Osteoblast (primary cell): ENCODE results near the gene JAK1. TPM values are rescaled to one million over a fixed set of nuclear protein-coding genes. Genes with fewer than 3 reads are reported as not detected.

Experiments used
- DNase-seq: peaks from one replicate; pipeline ENCODE4 v3.0.0; 2011; ENCODE audit warnings: low spot score, mixed read lengths; ENCODE audit not compliant: insufficient read length; ENCODE audit errors: missing footprints
- H2AFZ ChIP-seq: 2 replicates; pipeline ENCODE4 v1.6.0; 2011; ENCODE audit warnings: mild to moderate bottlenecking, low read length
- H3K27ac ChIP-seq: 2 replicates; pipeline ENCODE4 v1.5.1; 2011; ENCODE audit warnings: mild to moderate bottlenecking, low read depth, low read length, moderate library complexity
- H3K27me3 ChIP-seq: 2 replicates; pipeline ENCODE4 v1.6.0; 2012; ENCODE audit warnings: mild to moderate bottlenecking, control low read depth, inconsistent platforms, low read length, moderate library complexity; ENCODE audit not compliant: insufficient read depth
- H3K36me3 ChIP-seq: 2 replicates; pipeline ENCODE4 v1.5.1; 2011; ENCODE audit warnings: mild to moderate bottlenecking, low read length, control low read depth, moderate library complexity; ENCODE audit not compliant: insufficient read depth
- H3K4me1 ChIP-seq: 2 replicates; pipeline ENCODE4 v1.5.1; 2011; ENCODE audit warnings: mild to moderate bottlenecking, low read length, control low read depth, moderate library complexity; ENCODE audit not compliant: insufficient read depth
- H3K4me2 ChIP-seq: 2 replicates; pipeline ENCODE4 v1.6.0; 2011; ENCODE audit warnings: mild to moderate bottlenecking, low read length; ENCODE audit not compliant: insufficient read depth
- H3K4me3 ChIP-seq: fragments of 200-600 bp; sonication (generic); 3 replicates; pipeline ENCODE4 v1.5.1; 2012; ENCODE audit warnings: mild to moderate bottlenecking, low read length, inconsistent platforms; ENCODE audit not compliant: insufficient read depth
- H3K79me2 ChIP-seq: 2 replicates; pipeline ENCODE4 v1.6.0; 2012; ENCODE audit warnings: mild to moderate bottlenecking, low read length, control low read depth, inconsistent platforms; ENCODE audit not compliant: insufficient read depth
- H3K9me3 ChIP-seq: 2 replicates; pipeline ENCODE4 v1.5.1; 2011; ENCODE audit warnings: low read depth, low read length, control low read depth
- H4K20me1 ChIP-seq: 2 replicates; pipeline ENCODE4 v1.6.0; 2012; ENCODE audit warnings: mild to moderate bottlenecking, low read length, control low read depth; ENCODE audit not compliant: insufficient read depth
- total RNA-seq: library from RNA; depleted of rRNA; stranded (reverse); fragments of >200 nt; gene quantifications from 2 replicates; pipeline ENCODE4 v1.2.3, GENCODE V29; 2012
- TF ChIP-seq, protein P1 (sequence below): IDR thresholded peaks from 2 replicates; pipeline ENCODE4 v1.5.1; 2011; ENCODE audit warnings: mild to moderate bottlenecking, low read depth, low read length, moderate library complexity; ENCODE audit errors: extremely low read depth

JAK1 gene
- total RNA-seq, 1 donor: 197 TPM

DNA sequence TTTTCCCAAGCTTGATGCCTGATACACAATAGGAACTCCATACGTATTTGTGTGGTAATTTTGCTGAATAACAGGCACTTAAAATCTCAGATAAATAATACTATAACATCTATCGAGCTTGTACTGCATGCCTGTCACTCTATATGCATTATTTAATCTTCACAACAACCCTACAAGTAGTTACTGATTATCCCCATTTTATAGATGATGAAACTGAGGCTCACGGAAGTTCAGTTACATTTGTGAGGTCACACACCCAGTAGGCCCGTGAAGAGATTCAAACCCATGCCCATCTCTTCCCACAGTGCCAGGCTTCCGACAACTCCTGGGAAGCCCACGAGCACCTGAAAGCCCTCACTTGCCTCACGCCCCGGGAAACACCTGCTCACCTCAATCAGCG, 122.7 kb downstream of the JAK1 start:
- Histone ChIP-seq H3K9me3 (no peaks in the 10 kb centered on the region), H3K79me2 (no peaks in the 10 kb centered on the region), H3K4me3 (no peak overlapping the region), H3K36me3 (peaks cover 56% of the 10 kb centered on the region), H4K20me1 (no peaks in the 10 kb centered on the region), H2AFZ (no peak overlapping the region), H3K27ac (no peak overlapping the region), H3K27me3 (no peaks in the 10 kb centered on the region), H3K4me1 (no peaks in the 10 kb centered on the region), H3K4me2 (no peak overlapping the region)
- DNase-seq: no peak
- TF ChIP-seq, protein P1, sequence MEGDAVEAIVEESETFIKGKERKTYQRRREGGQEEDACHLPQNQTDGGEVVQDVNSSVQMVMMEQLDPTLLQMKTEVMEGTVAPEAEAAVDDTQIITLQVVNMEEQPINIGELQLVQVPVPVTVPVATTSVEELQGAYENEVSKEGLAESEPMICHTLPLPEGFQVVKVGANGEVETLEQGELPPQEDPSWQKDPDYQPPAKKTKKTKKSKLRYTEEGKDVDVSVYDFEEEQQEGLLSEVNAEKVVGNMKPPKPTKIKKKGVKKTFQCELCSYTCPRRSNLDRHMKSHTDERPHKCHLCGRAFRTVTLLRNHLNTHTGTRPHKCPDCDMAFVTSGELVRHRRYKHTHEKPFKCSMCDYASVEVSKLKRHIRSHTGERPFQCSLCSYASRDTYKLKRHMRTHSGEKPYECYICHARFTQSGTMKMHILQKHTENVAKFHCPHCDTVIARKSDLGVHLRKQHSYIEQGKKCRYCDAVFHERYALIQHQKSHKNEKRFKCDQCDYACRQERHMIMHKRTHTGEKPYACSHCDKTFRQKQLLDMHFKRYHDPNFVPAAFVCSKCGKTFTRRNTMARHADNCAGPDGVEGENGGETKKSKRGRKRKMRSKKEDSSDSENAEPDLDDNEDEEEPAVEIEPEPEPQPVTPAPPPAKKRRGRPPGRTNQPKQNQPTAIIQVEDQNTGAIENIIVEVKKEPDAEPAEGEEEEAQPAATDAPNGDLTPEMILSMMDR: no peak

DNA sequence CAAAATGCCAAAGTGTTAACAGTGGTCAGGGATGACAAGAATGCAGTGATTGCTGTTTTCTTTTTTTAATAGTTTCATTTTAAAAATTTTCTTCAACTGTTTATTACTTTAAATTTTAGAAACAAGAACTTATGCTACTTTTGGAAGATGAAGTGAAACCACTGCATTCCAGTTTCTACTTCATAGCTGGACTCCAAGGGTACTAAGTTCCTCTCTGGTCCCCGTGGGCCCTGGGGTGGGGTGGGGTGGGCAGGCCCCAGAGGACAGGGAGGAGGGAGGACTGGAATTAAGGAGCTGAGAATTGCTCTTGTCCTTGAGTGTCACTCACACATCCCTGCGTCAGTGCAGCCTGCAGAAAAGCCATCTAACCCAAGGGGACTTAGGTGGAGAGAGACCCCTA, 124.1 kb downstream of the JAK1 start:
- Histone ChIP-seq H4K20me1 (no peaks in the 10 kb centered on the region), H3K79me2 (no peaks in the 10 kb centered on the region), H3K9me3 (no peaks in the 10 kb centered on the region), H3K27ac (no peak overlapping the region), H3K4me3 (no peak overlapping the region), H3K4me1 (no peaks in the 10 kb centered on the region), H3K27me3 (no peaks in the 10 kb centered on the region), H3K4me2 (no peak overlapping the region), H2AFZ (no peak overlapping the region), H3K36me3 (peaks cover 67% of the 10 kb centered on the region)
- no peak for DNase-seq
- TF ChIP-seq, protein P1: no peak

DNA sequence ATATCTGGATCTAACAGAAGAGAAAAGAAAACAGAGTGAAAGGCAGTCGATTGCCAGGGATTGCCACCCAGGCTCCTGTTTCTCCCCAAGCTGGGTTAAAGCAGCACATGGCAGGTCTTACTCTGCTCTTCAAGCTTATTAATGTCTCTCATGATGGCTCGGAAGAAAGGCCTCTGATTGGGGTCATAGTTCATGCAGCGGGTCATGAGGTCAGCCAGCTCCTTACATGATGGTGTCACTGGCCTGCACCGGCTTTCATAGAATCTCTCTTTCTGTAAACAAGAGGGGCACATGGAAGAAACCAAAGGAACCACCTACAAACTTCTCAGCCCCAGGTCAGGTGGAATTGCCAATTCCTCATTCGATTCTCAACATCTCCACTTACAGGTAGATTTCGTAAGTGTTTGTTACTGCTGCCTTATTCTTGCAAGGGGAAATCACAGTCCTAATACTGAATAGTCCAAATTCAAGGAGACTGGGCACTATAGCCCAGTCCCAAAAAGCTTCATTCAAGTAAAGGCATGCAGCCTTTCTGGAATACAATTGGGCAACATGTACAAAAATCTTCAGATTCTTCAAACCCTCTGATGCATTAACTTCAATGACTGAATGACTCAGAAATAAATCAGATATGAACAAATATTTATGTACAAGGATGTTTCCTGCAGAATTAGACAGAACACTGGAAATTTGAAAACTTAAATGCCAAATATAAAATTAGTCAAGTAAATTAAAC, 124.9 kb downstream of the JAK1 start:
- Histone ChIP-seq H3K27me3 (no peaks in the 10 kb centered on the region), H3K79me2 (no peaks in the 10 kb centered on the region), H3K36me3 (peaks cover 68% of the 10 kb centered on the region), H3K4me2 (no peak overlapping the region), H2AFZ (no peak overlapping the region), H3K4me3 (no peak overlapping the region), H4K20me1 (no peaks in the 10 kb centered on the region), H3K27ac (no peak overlapping the region), H3K9me3 (no peaks in the 10 kb centered on the region), H3K4me1 (no peaks in the 10 kb centered on the region)
- TF ChIP-seq, protein P1: no peak
- DNase-seq: no peak

DNA sequence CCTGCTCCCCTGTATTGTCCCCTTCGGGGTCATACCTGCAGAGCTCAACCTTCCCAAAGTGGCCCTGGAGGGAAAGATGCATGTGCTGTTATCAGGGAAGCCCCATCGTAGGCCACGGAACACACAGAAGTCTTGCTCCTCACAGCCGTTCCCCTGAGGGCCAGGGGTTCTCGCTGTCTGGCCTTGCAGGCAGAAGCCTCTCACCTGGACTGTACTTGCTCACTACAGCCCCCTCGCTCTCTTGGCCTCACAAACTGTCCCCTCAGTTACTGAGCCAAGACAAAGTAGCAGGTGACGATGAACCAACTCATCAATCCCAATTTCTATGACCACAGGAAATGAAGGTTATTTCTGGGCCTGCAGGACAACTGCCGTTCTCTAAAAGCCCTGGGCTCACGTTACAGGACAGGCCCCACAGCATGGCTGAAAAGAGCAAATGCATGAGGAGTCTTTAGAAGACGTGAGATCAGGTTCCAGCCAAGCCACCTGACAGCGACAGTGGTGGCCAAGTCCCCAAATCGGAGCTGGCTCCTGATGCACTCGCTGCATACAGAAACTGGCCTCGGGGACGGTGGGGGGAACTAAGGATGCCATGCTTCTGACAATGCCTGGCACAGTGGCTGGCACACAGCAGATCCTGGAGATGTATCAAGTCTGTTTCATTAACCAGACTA, 126.5 kb downstream of the JAK1 start:
- Histone ChIP-seq H3K27ac (no peak overlapping the region), H3K9me3 (no peaks in the 10 kb centered on the region), H3K79me2 (no peaks in the 10 kb centered on the region), H3K4me2 (no peak overlapping the region), H3K27me3 (no peaks in the 10 kb centered on the region), H4K20me1 (no peaks in the 10 kb centered on the region), H2AFZ (no peak overlapping the region), H3K4me3 (no peak overlapping the region), H3K36me3 (peaks cover 68% of the 10 kb centered on the region), H3K4me1 (peaks cover 4% of the 10 kb centered on the region)
- TF ChIP-seq, protein P1: no peak
- no peak for DNase-seq
